WTC11 (cell line): ENCODE measurements around the gene WASF3. TPM values are rescaled to one million over a fixed set of nuclear protein-coding genes. Genes with fewer than 3 reads are reported as not detected.

ENCODE experiments used
- ATAC-seq: fragments of 200-7000 bp; cut with Tn5 transposase; 2 replicates; pipeline ENCODE4 v1.10.0; 2021; ENCODE audit warnings: mild to moderate bottlenecking, moderate library complexity
- CTCF ChIA-PET: fragments of 300-600 bp; sonication (Branson Sonifier 250); formaldehyde crosslinking; loops from one replicate; lab custom pipeline; 2021; ENCODE audit warnings: antibody characterized with exemption; lab: Charles Lee
- POLR2A ChIA-PET: fragments of 350-600 bp; sonication (Branson Sonifier 250); formaldehyde crosslinking; loops from one replicate; lab custom pipeline; 2021; ENCODE audit warnings: antibody characterized with exemption; lab: Charles Lee
- DNase-seq: peaks from one replicate; pipeline ENCODE4 v3.0.0; 2021; ENCODE audit warnings: low spot score
- H3K27ac Mint-ChIP-seq: 2 replicates; pipeline ENCODE4 v1.8.0; 2021; ENCODE audit warnings: mixed read lengths
- H3K27me3 Mint-ChIP-seq: 2 replicates; pipeline ENCODE4 v1.8.0; 2021; ENCODE audit warnings: low read depth, mild to moderate bottlenecking, moderate library complexity, mixed read lengths
- H3K36me3 Mint-ChIP-seq: 2 replicates; pipeline ENCODE4 v1.8.0; 2021; ENCODE audit warnings: mixed read lengths
- H3K4me1 Mint-ChIP-seq: 2 replicates; pipeline ENCODE4 v1.8.0; 2022; ENCODE audit warnings: mixed read lengths
- H3K4me3 Mint-ChIP-seq: 2 replicates; pipeline ENCODE4 v1.8.0; 2021; ENCODE audit warnings: mild to moderate bottlenecking, moderate library complexity, mixed read lengths
- H3K9me3 Mint-ChIP-seq: 2 replicates; pipeline ENCODE4 v1.8.0; 2021; ENCODE audit warnings: mixed read lengths
- ELF4 ChIP-seq: sonication (generic); formaldehyde crosslinking; IDR thresholded peaks from 2 replicates; pipeline ENCODE4 v1.8.1; 2022; ENCODE audit warnings: low read depth, mild to moderate bottlenecking, moderate library complexity, missing genetic modification reagents
- FOXK1 ChIP-seq: sonication (generic); formaldehyde crosslinking; IDR thresholded peaks from 2 replicates; pipeline ENCODE4 v1.8.0; 2022; ENCODE audit warnings: mild to moderate bottlenecking, moderate library complexity, missing genetic modification reagents
- FOXP4 ChIP-seq: sonication (generic); formaldehyde crosslinking; IDR thresholded peaks from 2 replicates; pipeline ENCODE4 v1.8.0; 2022; ENCODE audit warnings: mild to moderate bottlenecking, missing genetic modification reagents
- IRF2 ChIP-seq: sonication (generic); formaldehyde crosslinking; IDR thresholded peaks from 2 replicates; pipeline ENCODE4 v1.8.0; 2022; ENCODE audit warnings: low read depth, missing genetic modification reagents, borderline replicate concordance
- KAT7 ChIP-seq: sonication (generic); formaldehyde crosslinking; IDR thresholded peaks from 2 replicates; pipeline ENCODE4 v1.8.1; 2023; ENCODE audit warnings: missing genetic modification reagents, mild to moderate bottlenecking, borderline replicate concordance
- NFE2L1 ChIP-seq: sonication (generic); formaldehyde crosslinking; IDR thresholded peaks from 2 replicates; pipeline ENCODE4 v1.8.1; 2023; ENCODE audit warnings: missing genetic modification reagents
- NR3C1 ChIP-seq: sonication (generic); formaldehyde crosslinking; conservative IDR thresholded peaks from 2 replicates; pipeline ENCODE4 v1.8.1; 2023; ENCODE audit warnings: low read depth, mild to moderate bottlenecking, missing genetic modification reagents
- RELA ChIP-seq: sonication (generic); formaldehyde crosslinking; IDR thresholded peaks from 2 replicates; pipeline ENCODE4 v1.8.1; 2022; ENCODE audit warnings: missing genetic modification reagents, mild to moderate bottlenecking, borderline replicate concordance
- SMAD3 ChIP-seq: sonication (generic); formaldehyde crosslinking; IDR thresholded peaks from 2 replicates; pipeline ENCODE4 v1.8.0; 2022; ENCODE audit warnings: missing genetic modification reagents, mild to moderate bottlenecking, borderline replicate concordance
- SP1 ChIP-seq: sonication (generic); formaldehyde crosslinking; conservative IDR thresholded peaks from 2 replicates; pipeline ENCODE4 v1.8.1; 2022; ENCODE audit warnings: missing genetic modification reagents
- ZNF232 ChIP-seq: sonication (generic); formaldehyde crosslinking; IDR thresholded peaks from 2 replicates; pipeline ENCODE4 v1.8.0; 2022; ENCODE audit warnings: mild to moderate bottlenecking, missing genetic modification reagents
- total RNA-seq: library from RNA; stranded (reverse); gene quantifications from 3 replicates; pipeline ENCODE4 v1.2.3, GENCODE V29; 2021
- TF ChIP-seq, protein P1 (sequence below): sonication (generic); formaldehyde crosslinking; IDR thresholded peaks from 2 replicates; pipeline ENCODE4 v1.8.1; 2023; ENCODE audit warnings: mild to moderate bottlenecking, missing genetic modification reagents, borderline replicate concordance
- TF ChIP-seq, protein P2 (sequence below): sonication (generic); formaldehyde crosslinking; IDR thresholded peaks from 2 replicates; pipeline ENCODE4 v1.8.1; 2022; ENCODE audit warnings: low read depth, mild to moderate bottlenecking, moderate library complexity, missing genetic modification reagents, borderline replicate concordance
- TF ChIP-seq, protein P3 (sequence below): fragments of 250-450 bp; sonication (Bioruptor Pico); conservative IDR thresholded peaks from 2 replicates; pipeline ENCODE4 v1.9.0; 2021; ENCODE audit warnings: mild to moderate bottlenecking
- TF ChIP-seq, protein P4 (sequence below): sonication (generic); formaldehyde crosslinking; conservative IDR thresholded peaks from 2 replicates; pipeline ENCODE4 v1.8.1; 2023; ENCODE audit warnings: mild to moderate bottlenecking, low read depth, missing genetic modification reagents, moderate library complexity
- TF ChIP-seq, protein P5 (sequence below): sonication (generic); formaldehyde crosslinking; IDR thresholded peaks from 2 replicates; pipeline ENCODE4 v1.8.0; 2022; ENCODE audit warnings: mild to moderate bottlenecking, missing genetic modification reagents
- TF ChIP-seq, protein P6 (sequence below): sonication (generic); formaldehyde crosslinking; conservative IDR thresholded peaks from 2 replicates; pipeline ENCODE4 v1.8.1; 2022; ENCODE audit warnings: mild to moderate bottlenecking, missing genetic modification reagents
- TF ChIP-seq, protein P7 (sequence below): sonication (generic); formaldehyde crosslinking; IDR thresholded peaks from 2 replicates; pipeline ENCODE4 v1.8.1; 2023; ENCODE audit warnings: mild to moderate bottlenecking, missing genetic modification reagents, moderate library complexity

The WASF3 gene
- total RNA-seq, 1 experiment from 2014 or later = 26.8 TPM

GRCh38 chr13:26523007-26523406, 34.5 kb upstream of the WASF3 start:
- H3K36me3 Mint-ChIP-seq = no peaks in the 10 kb centered on the region
- H3K27ac Mint-ChIP-seq = no peak overlapping the region
- POLR2A ChIA-PET = no interaction called here
- peaks cover 15% of the 10 kb centered on the region for H3K4me1 Mint-ChIP-seq
- H3K27me3 Mint-ChIP-seq = no peaks in the 10 kb centered on the region
- no peak for TF ChIP-seq NFE2L1 (CRISPR knock-in tag)
- TF ChIP-seq RELA (CRISPR knock-in tag) = no peak
- no peak for TF ChIP-seq SP1 (CRISPR knock-in tag)
- TF ChIP-seq, protein P1, sequence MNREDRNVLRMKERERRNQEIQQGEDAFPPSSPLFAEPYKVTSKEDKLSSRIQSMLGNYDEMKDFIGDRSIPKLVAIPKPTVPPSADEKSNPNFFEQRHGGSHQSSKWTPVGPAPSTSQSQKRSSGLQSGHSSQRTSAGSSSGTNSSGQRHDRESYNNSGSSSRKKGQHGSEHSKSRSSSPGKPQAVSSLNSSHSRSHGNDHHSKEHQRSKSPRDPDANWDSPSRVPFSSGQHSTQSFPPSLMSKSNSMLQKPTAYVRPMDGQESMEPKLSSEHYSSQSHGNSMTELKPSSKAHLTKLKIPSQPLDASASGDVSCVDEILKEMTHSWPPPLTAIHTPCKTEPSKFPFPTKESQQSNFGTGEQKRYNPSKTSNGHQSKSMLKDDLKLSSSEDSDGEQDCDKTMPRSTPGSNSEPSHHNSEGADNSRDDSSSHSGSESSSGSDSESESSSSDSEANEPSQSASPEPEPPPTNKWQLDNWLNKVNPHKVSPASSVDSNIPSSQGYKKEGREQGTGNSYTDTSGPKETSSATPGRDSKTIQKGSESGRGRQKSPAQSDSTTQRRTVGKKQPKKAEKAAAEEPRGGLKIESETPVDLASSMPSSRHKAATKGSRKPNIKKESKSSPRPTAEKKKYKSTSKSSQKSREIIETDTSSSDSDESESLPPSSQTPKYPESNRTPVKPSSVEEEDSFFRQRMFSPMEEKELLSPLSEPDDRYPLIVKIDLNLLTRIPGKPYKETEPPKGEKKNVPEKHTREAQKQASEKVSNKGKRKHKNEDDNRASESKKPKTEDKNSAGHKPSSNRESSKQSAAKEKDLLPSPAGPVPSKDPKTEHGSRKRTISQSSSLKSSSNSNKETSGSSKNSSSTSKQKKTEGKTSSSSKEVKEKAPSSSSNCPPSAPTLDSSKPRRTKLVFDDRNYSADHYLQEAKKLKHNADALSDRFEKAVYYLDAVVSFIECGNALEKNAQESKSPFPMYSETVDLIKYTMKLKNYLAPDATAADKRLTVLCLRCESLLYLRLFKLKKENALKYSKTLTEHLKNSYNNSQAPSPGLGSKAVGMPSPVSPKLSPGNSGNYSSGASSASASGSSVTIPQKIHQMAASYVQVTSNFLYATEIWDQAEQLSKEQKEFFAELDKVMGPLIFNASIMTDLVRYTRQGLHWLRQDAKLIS (CRISPR knock-in tag) = no peak
- no peak for TF ChIP-seq IRF2 (CRISPR knock-in tag)
- TF ChIP-seq ZNF232 (CRISPR knock-in tag) = no peak
- TF ChIP-seq, all 79 proteins: peak for 0
- no peak for DNase-seq
- CTCF ChIA-PET = no interaction called here
- ATAC-seq = no peak
- Mint-ChIP-seq H3K4me3 (no peak overlapping the region), H3K9me3 (no peaks in the 10 kb centered on the region)

DNA sequence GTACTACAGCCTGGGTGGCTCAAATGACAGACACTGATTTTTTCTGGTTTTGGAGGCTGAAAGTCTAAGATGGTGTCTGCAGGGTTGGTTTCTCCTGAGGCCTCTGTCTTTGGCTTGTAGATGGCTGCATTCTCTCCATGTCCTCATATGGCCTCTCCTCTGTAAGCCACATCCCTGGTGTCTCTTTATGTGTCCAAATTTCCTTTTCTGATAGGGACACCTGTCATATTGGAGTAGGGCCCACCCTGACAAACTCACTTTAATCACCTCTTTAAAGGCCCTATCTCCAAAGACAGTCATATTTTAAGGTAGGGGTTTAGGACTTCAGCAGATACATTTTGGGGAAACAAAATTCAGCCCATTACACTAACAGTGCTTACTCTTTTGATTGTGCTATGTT, 32.0 kb upstream of the WASF3 start:
- Mint-ChIP-seq H3K27me3 (no peaks in the 10 kb centered on the region), H3K4me1 (peaks cover 21% of the 10 kb centered on the region), H3K27ac (no peak overlapping the region), H3K4me3 (no peak overlapping the region)
- POLR2A ChIA-PET = no interaction called here
- TF ChIP-seq SMAD3 (no peak), KAT7 (no peak)
- TF ChIP-seq, protein P2, sequence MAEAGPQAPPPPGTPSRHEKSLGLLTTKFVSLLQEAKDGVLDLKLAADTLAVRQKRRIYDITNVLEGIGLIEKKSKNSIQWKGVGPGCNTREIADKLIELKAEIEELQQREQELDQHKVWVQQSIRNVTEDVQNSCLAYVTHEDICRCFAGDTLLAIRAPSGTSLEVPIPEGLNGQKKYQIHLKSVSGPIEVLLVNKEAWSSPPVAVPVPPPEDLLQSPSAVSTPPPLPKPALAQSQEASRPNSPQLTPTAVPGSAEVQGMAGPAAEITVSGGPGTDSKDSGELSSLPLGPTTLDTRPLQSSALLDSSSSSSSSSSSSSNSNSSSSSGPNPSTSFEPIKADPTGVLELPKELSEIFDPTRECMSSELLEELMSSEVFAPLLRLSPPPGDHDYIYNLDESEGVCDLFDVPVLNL = no peak
- TF ChIP-seq, all 79 proteins: peak for 0
- H3K36me3 Mint-ChIP-seq = no peaks in the 10 kb centered on the region
- DNase-seq (no peak), ATAC-seq (no peak)
- no peaks in the 10 kb centered on the region for H3K9me3 Mint-ChIP-seq
- CTCF ChIA-PET = no interaction called here

GRCh38 chr13:26526702-26527216, 30.7 kb upstream of the WASF3 start:
- CTCF ChIA-PET = no interaction called here
- no peaks in the 10 kb centered on the region for H3K36me3 Mint-ChIP-seq
- no peaks in the 10 kb centered on the region for H3K27me3 Mint-ChIP-seq
- ATAC-seq = no peak
- no peak for DNase-seq
- H3K9me3 Mint-ChIP-seq = no peaks in the 10 kb centered on the region
- no peak overlapping the region for H3K27ac Mint-ChIP-seq
- H3K4me1 Mint-ChIP-seq = peaks cover 26% of the 10 kb centered on the region
- H3K4me3 Mint-ChIP-seq = no peak overlapping the region
- POLR2A ChIA-PET = no interaction called here
- TF ChIP-seq ELF4 (CRISPR knock-in tag) = no peak
- no peak for TF ChIP-seq NR3C1 (CRISPR knock-in tag)
- no peak for TF ChIP-seq FOXK1 (CRISPR knock-in tag)
- TF ChIP-seq FOXP4 (CRISPR knock-in tag) = no peak
- TF ChIP-seq, protein P3, sequence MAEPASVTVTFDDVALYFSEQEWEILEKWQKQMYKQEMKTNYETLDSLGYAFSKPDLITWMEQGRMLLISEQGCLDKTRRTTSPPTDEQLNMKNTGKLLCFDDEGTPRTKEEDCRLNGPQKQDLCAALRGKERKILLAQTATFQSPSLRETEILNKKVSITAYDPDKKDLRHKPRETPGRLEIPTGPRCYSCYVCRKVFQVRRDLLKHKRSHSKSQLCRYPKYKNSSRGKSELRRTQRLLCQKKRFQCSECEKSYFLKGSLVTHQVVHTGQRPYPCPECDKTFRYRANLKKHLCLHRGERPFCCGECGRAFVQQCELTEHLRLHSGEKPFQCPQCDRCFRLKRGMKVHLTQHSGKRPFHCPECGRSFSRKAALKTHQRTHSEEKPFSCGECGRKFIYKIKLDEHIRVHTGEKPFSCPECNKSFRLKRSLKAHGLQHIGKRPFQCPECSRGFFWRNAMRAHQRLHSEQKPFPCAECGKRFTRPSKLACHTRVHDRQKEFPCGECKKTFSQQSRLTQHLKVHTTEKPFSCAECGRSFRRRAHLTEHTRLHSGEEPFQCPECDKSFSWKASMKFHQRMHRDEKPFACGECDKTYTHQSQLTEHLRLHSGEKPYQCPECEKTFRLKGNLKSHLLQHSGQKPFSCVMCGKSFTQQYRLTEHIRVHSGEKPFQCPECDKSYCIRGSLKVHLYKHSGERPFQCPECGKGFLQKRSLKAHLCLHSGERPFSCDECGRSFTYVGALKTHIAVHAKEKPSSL (CRISPR knock-in tag) = no peak
- TF ChIP-seq, protein P4, sequence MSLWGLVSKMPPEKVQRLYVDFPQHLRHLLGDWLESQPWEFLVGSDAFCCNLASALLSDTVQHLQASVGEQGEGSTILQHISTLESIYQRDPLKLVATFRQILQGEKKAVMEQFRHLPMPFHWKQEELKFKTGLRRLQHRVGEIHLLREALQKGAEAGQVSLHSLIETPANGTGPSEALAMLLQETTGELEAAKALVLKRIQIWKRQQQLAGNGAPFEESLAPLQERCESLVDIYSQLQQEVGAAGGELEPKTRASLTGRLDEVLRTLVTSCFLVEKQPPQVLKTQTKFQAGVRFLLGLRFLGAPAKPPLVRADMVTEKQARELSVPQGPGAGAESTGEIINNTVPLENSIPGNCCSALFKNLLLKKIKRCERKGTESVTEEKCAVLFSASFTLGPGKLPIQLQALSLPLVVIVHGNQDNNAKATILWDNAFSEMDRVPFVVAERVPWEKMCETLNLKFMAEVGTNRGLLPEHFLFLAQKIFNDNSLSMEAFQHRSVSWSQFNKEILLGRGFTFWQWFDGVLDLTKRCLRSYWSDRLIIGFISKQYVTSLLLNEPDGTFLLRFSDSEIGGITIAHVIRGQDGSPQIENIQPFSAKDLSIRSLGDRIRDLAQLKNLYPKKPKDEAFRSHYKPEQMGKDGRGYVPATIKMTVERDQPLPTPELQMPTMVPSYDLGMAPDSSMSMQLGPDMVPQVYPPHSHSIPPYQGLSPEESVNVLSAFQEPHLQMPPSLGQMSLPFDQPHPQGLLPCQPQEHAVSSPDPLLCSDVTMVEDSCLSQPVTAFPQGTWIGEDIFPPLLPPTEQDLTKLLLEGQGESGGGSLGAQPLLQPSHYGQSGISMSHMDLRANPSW (CRISPR knock-in tag) = no peak
- TF ChIP-seq, protein P5, sequence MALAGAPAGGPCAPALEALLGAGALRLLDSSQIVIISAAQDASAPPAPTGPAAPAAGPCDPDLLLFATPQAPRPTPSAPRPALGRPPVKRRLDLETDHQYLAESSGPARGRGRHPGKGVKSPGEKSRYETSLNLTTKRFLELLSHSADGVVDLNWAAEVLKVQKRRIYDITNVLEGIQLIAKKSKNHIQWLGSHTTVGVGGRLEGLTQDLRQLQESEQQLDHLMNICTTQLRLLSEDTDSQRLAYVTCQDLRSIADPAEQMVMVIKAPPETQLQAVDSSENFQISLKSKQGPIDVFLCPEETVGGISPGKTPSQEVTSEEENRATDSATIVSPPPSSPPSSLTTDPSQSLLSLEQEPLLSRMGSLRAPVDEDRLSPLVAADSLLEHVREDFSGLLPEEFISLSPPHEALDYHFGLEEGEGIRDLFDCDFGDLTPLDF = no peak
- TF ChIP-seq, protein P6, sequence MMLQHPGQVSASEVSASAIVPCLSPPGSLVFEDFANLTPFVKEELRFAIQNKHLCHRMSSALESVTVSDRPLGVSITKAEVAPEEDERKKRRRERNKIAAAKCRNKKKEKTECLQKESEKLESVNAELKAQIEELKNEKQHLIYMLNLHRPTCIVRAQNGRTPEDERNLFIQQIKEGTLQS (CRISPR knock-in tag) = no peak
- TF ChIP-seq, protein P7, sequence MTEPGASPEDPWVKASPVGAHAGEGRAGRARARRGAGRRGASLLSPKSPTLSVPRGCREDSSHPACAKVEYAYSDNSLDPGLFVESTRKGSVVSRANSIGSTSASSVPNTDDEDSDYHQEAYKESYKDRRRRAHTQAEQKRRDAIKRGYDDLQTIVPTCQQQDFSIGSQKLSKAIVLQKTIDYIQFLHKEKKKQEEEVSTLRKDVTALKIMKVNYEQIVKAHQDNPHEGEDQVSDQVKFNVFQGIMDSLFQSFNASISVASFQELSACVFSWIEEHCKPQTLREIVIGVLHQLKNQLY = no peak
